Measurements from ENCODE around the gene PSMB2.
A peak's percentile ranks its signal among the peaks of the same experiment; 100 is the strongest.

Gene PSMB2

DNA sequence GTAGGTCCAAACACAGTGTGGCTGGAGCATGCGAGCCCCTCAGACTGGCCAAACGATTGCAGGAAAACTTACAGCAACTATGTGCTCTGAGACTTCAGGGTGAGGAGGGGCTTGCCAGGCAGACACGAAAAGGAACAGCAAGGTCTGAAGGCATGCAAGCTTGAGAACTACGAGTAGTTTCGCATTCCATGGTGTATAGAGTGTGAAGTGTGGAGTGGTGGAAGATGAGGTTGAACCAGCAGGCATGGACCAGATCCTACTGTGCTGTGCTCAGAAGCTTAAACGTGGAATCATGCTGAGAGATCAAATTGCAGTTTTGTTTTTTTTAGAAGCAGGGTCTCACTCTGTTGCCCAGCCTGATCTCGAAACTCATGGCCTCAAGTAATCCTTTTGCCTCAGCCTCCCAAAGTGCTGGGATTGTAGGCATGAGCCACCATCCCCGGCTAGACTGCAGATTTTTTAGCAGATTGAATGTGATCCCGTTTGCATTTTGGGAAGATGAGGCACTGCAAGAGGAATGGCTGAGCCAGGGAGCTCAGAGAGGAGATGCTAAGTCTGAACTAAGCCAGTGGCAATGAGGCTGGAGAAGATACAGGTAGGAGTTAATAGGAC is 73.3 kb downstream of the PSMB2 start:
- peaks cover 21% of the 10 kb centered on the region for H3K36me3 ChIP-seq (ENCODE audit: control insufficient read depth, insufficient read depth, low read length)
- H3K9ac ChIP-seq (ENCODE audit: low read depth, low read length) = no peak overlapping the region
- H3K9me3 ChIP-seq (ENCODE audit: control insufficient read depth, insufficient read depth, low read length) = no peaks in the 10 kb centered on the region
- peaks cover 51% of the 10 kb centered on the region for H3K27me3 ChIP-seq (ENCODE audit: control insufficient read depth, insufficient read depth, low read length)
- H3K4me3 ChIP-seq (ENCODE audit: low read depth, low read length) = no peak overlapping the region
- H3K4me1 ChIP-seq (ENCODE audit: control insufficient read depth, insufficient read depth, low read length) = no peaks in the 10 kb centered on the region

DNA sequence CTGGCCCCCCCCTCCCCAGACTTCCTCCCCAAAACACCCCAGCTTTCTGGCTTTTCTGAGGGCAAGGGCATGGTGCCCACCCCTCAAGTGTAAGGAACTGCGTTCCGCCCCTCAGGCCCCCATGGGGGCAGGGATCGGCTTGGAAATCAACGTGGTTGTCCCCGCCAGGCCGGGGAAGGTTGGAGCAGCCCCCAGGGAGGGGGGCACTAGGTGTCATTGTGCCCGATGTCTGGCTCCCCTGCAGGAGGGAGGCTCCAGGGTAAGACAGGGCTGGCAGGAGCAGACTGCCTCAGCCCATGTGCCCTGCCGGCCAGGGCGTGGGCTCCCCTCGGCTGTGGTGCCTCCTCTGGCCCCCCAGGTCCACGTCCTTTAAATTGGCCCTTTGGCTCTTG is 75.6 kb downstream of the PSMB2 start:
- Histone ChIP-seq H3K36me3 (ENCODE audit: control insufficient read depth, insufficient read depth, low read length) (peaks cover 38% of the 10 kb centered on the region), H3K4me1 (ENCODE audit: control insufficient read depth, insufficient read depth, low read length) (no peaks in the 10 kb centered on the region)

DNA sequence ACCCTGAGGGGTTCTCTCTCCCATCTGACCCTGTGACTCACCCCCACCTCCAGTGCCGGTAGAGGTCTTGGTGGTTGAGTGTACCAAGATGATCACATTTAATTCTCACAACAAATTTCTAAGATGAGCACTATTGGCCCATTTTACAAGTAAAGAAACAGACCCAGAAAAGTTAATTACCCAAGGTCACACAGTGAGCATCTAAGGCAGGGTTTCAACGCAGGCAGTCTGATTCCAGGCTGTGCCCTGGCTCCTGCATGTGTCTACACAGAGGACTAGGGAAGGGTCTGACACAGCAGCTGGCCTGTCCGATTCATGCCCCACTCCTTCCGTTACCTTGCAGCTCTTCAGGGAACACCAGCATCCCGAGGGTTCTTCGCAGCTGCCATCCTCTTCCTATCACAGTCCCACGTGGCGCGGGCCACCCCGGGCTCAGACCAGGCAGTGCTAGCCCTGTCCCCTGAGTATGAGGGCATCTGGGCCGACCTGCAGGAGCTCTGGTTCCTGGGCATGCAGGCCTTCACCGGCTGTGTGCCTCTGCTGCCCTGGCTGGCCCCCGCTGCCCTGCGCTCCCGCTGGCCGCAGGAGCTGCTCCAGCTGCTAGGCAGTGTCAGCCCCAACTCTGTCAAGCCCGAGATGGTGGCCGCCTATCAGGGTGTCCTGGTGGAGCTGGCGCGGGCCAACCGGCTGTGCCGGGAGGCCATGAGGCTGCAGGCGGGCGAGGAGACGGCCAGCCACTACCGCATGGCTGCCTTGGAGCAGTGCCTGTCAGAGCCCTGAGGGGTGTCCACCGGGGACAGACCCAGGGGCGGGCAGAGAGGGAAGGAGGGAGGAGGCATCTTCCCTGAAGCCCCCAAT is 76.2 kb downstream of the PSMB2 start:
- Histone ChIP-seq H3K4me3 (ENCODE audit: low read depth, low read length) (no peak overlapping the region), H3K27me3 (ENCODE audit: control insufficient read depth, insufficient read depth, low read length) (peaks cover 22% of the 10 kb centered on the region), H3K9me3 (ENCODE audit: control insufficient read depth, insufficient read depth, low read length) (no peaks in the 10 kb centered on the region), H3K4me1 (ENCODE audit: control insufficient read depth, insufficient read depth, low read length) (no peaks in the 10 kb centered on the region), H3K9ac (ENCODE audit: low read depth, low read length) (no peak overlapping the region), H3K36me3 (ENCODE audit: control insufficient read depth, insufficient read depth, low read length) (peaks cover 44% of the 10 kb centered on the region)

More for the DNA sequence above, 75.6 kb downstream of the PSMB2 start:
- H3K4me3 ChIP-seq (ENCODE audit: low read depth, low read length) = no peak overlapping the region
- H3K9me3 ChIP-seq (ENCODE audit: control insufficient read depth, insufficient read depth, low read length) = no peaks in the 10 kb centered on the region
- H3K9ac ChIP-seq (ENCODE audit: low read depth, low read length) = no peak overlapping the region
- peaks cover 28% of the 10 kb centered on the region for H3K27me3 ChIP-seq (ENCODE audit: control insufficient read depth, insufficient read depth, low read length)

DNA sequence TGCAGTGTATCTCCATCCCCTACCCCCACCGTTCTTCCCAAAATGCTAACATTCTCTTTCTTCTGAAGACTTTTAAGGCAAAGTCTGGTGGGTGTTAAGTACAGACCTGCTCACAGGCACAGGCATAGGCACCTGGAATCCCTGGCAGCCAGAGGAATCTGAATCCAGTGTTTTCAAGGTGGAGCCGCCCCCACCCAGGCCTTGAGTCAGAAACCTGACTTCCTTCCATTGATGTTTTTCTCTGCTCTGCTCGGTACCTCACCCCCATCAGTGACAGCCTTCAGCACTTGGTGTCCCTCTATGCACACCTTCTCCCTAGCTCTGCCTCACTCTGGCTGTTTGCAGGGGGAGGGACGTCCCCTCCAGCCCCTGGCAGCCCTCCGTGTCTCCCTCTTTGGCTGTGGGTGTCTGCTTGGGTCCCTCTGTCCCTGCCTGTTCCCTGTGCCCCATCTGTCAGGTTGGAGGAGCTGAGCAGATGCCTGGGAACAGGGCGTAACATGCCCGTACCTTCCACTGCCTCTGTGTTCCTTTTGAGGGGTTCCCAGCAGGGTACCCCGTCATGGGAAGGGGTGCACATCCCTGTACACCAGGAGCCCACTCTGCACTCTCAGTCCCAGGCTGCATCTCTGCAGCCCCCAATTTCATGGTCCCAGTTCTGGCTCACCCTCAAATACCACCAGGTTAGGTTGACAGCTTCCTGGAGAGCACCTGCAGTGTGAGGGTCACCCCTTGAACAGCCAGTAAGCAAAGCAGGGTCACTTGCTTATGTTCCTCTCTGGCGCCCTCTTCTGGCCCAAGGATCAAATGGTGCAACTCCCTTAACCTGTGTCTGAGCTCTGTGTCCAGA is 77.1 kb downstream of the PSMB2 start:
- H3K4me3 ChIP-seq (ENCODE audit: low read depth, low read length) = no peak overlapping the region
- H3K9me3 ChIP-seq (ENCODE audit: control insufficient read depth, insufficient read depth, low read length) = no peaks in the 10 kb centered on the region
- peaks cover 44% of the 10 kb centered on the region for H3K36me3 ChIP-seq (ENCODE audit: control insufficient read depth, insufficient read depth, low read length)
- no peak overlapping the region for H3K9ac ChIP-seq (ENCODE audit: low read depth, low read length)
- no peaks in the 10 kb centered on the region for H3K4me1 ChIP-seq (ENCODE audit: control insufficient read depth, insufficient read depth, low read length)
- peaks cover 13% of the 10 kb centered on the region for H3K27me3 ChIP-seq (ENCODE audit: control insufficient read depth, insufficient read depth, low read length)

DNA sequence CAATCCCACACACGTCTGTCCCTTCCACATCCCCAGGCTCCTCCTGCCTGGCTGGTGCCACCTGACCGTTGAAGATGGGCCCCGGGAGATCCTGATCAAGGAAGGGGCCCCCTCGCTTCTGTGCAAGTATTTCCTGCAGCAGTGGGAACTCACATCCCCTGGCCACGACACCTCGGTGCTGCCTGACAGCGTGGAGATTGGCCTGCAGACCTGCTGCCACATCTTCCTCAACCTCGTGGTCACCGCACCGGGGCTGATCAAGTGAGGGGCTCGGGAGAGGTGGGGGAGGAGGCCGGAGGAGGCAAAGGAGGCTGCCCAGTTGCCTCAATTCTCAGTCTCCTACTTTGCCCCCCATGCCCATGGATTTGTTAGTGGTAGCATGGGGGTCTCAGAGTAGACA is 78.2 kb downstream of the PSMB2 start:
- H3K4me1 ChIP-seq (ENCODE audit: control insufficient read depth, insufficient read depth, low read length) = no peaks in the 10 kb centered on the region
- H3K27me3 ChIP-seq (ENCODE audit: control insufficient read depth, insufficient read depth, low read length) = peaks cover 3% of the 10 kb centered on the region
- H3K36me3 ChIP-seq (ENCODE audit: control insufficient read depth, insufficient read depth, low read length) = peaks cover 44% of the 10 kb centered on the region
- no peaks in the 10 kb centered on the region for H3K9me3 ChIP-seq (ENCODE audit: control insufficient read depth, insufficient read depth, low read length)
- H3K9ac ChIP-seq (ENCODE audit: low read depth, low read length) = no peak overlapping the region
- H3K4me3 ChIP-seq (ENCODE audit: low read depth, low read length) = no peak overlapping the region

DNA sequence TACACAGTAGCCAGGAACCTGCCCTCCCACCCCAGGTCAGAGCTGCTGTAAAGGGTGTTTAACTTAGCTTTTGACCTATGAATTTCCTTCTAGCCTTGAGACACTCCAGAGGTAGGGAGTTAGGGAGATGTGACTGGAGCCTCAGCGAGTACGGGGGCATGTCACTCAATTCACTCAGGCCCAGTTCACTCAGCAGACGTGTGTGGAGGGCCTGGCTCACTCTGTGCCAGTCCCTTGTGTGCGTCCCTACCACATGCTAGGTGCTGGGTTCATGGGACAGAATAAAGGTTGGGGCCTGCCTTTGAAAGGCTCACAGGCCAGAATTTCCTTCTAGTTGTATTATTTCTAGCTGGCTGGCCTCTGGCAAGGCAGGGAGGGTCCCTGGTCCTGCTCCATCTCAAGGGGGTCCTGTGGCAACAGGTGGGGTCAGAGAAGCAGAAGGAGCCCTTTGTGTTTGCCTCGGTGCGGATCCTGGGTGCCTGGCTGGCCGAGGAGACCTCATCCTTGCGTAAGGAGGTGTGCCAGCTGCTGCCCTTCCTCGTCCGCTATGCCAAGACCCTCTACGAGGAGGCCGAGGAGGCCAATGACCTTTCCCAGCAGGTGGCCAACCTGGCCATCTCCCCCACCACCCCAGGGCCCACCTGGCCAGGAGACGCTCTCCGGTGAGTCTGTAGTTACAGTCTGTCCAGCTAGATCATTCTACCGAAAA is 79.2 kb downstream of the PSMB2 start:
- Histone ChIP-seq H3K4me1 (ENCODE audit: control insufficient read depth, insufficient read depth, low read length) (no peaks in the 10 kb centered on the region), H3K36me3 (ENCODE audit: control insufficient read depth, insufficient read depth, low read length) (peaks cover 44% of the 10 kb centered on the region), H3K4me3 (ENCODE audit: low read depth, low read length) (no peak overlapping the region), H3K9ac (ENCODE audit: low read depth, low read length) (no peak overlapping the region), H3K9me3 (ENCODE audit: control insufficient read depth, insufficient read depth, low read length) (no peaks in the 10 kb centered on the region), H3K27me3 (ENCODE audit: control insufficient read depth, insufficient read depth, low read length) (no peaks in the 10 kb centered on the region)

DNA sequence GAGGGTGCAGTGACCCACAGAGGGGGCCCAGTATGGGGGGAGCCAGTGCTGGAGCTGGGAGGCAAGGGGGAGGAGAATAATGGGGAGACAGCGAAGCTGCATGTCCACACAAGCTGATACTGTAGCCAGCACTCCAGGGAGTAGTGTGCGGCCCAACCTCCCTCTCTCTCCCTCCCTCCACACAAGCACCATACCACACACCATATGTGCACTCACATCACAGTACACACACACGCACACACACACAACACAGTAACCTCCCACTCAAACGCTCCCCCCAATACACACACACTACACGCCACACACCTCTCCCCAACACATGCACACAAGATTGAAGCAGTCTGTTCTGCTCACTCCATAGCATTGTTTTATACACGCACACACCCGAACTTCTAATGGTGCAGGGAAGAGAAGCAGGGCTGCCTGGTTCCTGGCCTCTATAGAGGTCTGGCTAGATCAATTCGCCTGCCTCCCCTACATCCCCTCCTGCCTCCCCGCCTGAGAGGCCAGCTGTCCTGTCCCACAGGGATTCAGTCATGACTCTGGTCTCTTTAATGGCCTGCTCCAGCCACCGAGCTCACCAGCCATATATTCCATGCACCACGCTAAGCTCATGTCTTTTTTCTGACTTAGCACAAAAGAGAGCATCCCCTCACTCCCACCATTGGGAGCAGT is 79.9 kb downstream of the PSMB2 start:
- Histone ChIP-seq H3K4me1 (ENCODE audit: control insufficient read depth, insufficient read depth, low read length) (peaks cover under 1% of the 10 kb centered on the region), H3K36me3 (ENCODE audit: control insufficient read depth, insufficient read depth, low read length) (peaks cover 40% of the 10 kb centered on the region), H3K9me3 (ENCODE audit: control insufficient read depth, insufficient read depth, low read length) (no peaks in the 10 kb centered on the region), H3K27me3 (ENCODE audit: control insufficient read depth, insufficient read depth, low read length) (no peaks in the 10 kb centered on the region), H3K9ac (ENCODE audit: low read depth, low read length) (no peak overlapping the region), H3K4me3 (ENCODE audit: low read depth, low read length) (no peak overlapping the region)

DNA sequence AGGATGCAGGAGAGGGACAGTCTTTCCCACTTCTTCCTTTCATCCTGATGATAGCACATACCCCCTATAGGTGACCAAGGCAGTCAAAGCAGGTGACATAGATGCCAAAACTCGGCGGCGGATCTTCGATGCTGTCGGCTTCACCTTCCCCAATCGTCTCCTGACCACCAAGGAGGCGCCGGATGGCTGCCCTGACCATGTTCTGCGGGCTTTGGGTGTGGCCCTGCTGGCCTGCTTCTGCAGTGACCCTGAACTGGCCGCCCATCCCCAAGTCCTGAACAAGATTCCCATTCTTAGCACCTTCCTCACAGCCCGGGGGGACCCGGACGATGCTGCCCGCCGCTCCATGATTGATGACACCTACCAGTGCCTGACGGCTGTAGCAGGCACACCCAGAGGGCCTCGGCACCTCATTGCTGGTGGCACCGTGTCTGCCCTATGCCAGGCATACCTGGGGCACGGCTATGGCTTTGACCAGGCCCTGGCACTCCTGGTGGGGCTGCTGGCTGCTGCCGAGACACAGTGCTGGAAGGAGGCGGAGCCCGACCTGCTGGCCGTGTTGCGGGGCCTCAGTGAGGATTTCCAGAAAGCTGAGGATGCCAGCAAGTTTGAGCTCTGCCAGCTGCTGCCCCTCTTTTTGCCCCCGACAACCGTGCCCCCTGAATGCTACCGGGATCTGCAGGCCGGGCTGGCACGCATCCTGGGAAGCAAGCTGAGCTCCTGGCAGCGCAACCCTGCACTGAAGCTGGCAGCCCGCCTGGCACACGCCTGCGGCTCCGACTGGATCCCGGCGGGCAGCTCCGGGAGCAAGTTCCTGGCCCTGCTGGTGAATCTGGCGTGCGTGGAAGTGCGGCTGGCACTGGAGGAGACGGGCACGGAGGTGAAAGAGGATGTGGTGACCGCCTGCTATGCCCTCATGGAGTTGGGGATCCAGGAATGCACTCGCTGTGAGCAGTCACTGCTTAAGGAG is 80.8 kb downstream of the PSMB2 start:
- Histone ChIP-seq H3K9ac (ENCODE audit: low read depth, low read length) (no peak overlapping the region), H3K9me3 (ENCODE audit: control insufficient read depth, insufficient read depth, low read length) (no peaks in the 10 kb centered on the region), H3K36me3 (ENCODE audit: control insufficient read depth, insufficient read depth, low read length) (peaks cover 38% of the 10 kb centered on the region), H3K4me3 (ENCODE audit: low read depth, low read length) (no peak overlapping the region), H3K27me3 (ENCODE audit: control insufficient read depth, insufficient read depth, low read length) (no peaks in the 10 kb centered on the region), H3K4me1 (ENCODE audit: control insufficient read depth, insufficient read depth, low read length) (peaks cover 9% of the 10 kb centered on the region)

DNA sequence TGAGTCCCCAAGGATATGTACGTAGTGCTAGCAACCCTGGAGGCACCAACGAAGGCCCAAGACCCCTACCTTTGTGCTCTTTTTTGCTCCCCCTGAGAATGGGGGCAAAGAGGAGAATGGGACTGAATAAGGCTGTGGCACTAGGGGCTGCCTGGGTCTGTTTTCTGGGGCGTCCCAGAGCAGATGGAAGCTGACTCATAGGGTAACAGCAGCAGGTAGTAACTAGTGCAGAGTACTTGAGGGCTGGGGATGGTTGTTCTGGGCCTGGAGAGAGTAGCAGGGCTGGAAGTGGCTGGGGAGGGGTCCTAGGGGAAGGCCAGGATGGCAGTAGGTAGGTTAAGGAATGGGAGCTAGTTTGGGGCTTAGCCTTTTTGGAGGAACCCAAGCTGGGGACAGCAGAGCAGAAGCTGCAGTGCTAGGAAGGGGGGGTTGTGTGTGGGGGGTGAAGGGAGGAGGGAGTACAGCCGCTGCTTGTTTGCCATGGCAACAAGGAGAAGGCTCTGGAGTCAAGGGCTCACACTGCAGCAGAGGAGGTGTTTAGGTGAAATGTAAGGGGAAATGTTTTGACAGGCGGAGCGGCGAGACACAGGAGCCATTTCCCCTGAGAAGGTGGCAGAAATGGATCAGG is 81.9 kb downstream of the PSMB2 start:
- peak overlapping the region; percentile 93 for H3K4me3 ChIP-seq (ENCODE audit: low read depth, low read length)
- H3K27me3 ChIP-seq (ENCODE audit: control insufficient read depth, insufficient read depth, low read length) = no peaks in the 10 kb centered on the region
- peaks cover 15% of the 10 kb centered on the region for H3K4me1 ChIP-seq (ENCODE audit: control insufficient read depth, insufficient read depth, low read length)
- H3K9ac ChIP-seq (ENCODE audit: low read depth, low read length) = no peak overlapping the region
- peaks cover 32% of the 10 kb centered on the region for H3K36me3 ChIP-seq (ENCODE audit: control insufficient read depth, insufficient read depth, low read length)
- no peaks in the 10 kb centered on the region for H3K9me3 ChIP-seq (ENCODE audit: control insufficient read depth, insufficient read depth, low read length)
